Rectal smooth muscle tissue (tissue), 1 donor: ENCODE results near the gene ACSS3.

ENCODE experiments used
- H3K27ac ChIP-seq: one replicate; pipeline ENCODE4 v1.7.0; 2013; ENCODE audit warnings: low read depth, low read length, inconsistent platforms
- H3K27me3 ChIP-seq: one replicate; pipeline ENCODE4 v1.7.0; 2013; ENCODE audit warnings: low read length; ENCODE audit not compliant: control insufficient read depth, insufficient read depth
- H3K36me3 ChIP-seq: one replicate; pipeline ENCODE4 v1.7.0; 2013; ENCODE audit warnings: low read length; ENCODE audit not compliant: control insufficient read depth, insufficient read depth
- H3K4me1 ChIP-seq: one replicate; pipeline ENCODE4 v1.7.0; 2013; ENCODE audit warnings: low read length; ENCODE audit not compliant: control insufficient read depth, insufficient read depth
- H3K4me3 ChIP-seq: one replicate; pipeline ENCODE4 v1.7.0; 2013; ENCODE audit warnings: low read length
- H3K9ac ChIP-seq: one replicate; pipeline ENCODE4 v1.7.0; 2013; ENCODE audit warnings: low read length

The ACSS3 gene

GRCh38 chr12:81255456-81255855 is 177.6 kb downstream of the ACSS3 start:
- Histone ChIP-seq H3K9ac (no peak overlapping the region), H3K36me3 (no peaks in the 10 kb centered on the region), H3K4me3 (no peak overlapping the region), H3K27ac (no peak overlapping the region), H3K27me3 (no peaks in the 10 kb centered on the region), H3K4me1 (no peaks in the 10 kb centered on the region)

- Histone ChIP-seq H3K36me3 (no peaks in the 10 kb centered on the region), H3K27ac (no peak overlapping the region), H3K4me1 (no peaks in the 10 kb centered on the region), H3K27me3 (no peaks in the 10 kb centered on the region), H3K4me3 (no peak overlapping the region), H3K9ac (no peak overlapping the region)
Measured at GRCh38 chr12:81255947-81256346, 178.1 kb downstream of the ACSS3 start.

GRCh38 chr12:81257947-81258551 is 180.2 kb downstream of the ACSS3 start:
- H3K4me1 ChIP-seq = no peaks in the 10 kb centered on the region
- H3K9ac ChIP-seq = no peak overlapping the region
- no peak overlapping the region for H3K27ac ChIP-seq
- H3K36me3 ChIP-seq = no peaks in the 10 kb centered on the region
- H3K4me3 ChIP-seq = no peak overlapping the region
- no peaks in the 10 kb centered on the region for H3K27me3 ChIP-seq

- Histone ChIP-seq H3K4me3 (no peak overlapping the region), H3K27ac (no peak overlapping the region), H3K27me3 (no peaks in the 10 kb centered on the region), H3K36me3 (no peaks in the 10 kb centered on the region), H3K4me1 (no peaks in the 10 kb centered on the region), H3K9ac (no peak overlapping the region)
Measured at GRCh38 chr12:81259360-81259759, 181.5 kb downstream of the ACSS3 start.

GRCh38 chr12:81261508-81262207 is 183.8 kb downstream of the ACSS3 start:
- no peaks in the 10 kb centered on the region for H3K27me3 ChIP-seq
- H3K4me3 ChIP-seq = no peak overlapping the region
- H3K9ac ChIP-seq = no peak overlapping the region
- no peak overlapping the region for H3K27ac ChIP-seq
- no peaks in the 10 kb centered on the region for H3K4me1 ChIP-seq
- no peaks in the 10 kb centered on the region for H3K36me3 ChIP-seq

- Histone ChIP-seq H3K27me3 (no peaks in the 10 kb centered on the region), H3K4me3 (no peak overlapping the region), H3K27ac (no peak overlapping the region), H3K36me3 (no peaks in the 10 kb centered on the region), H3K4me1 (no peaks in the 10 kb centered on the region), H3K9ac (no peak overlapping the region)
Measured at GRCh38 chr12:81263072-81263471, 185.2 kb downstream of the ACSS3 start.

- H3K4me1 ChIP-seq = no peaks in the 10 kb centered on the region
- no peak overlapping the region for H3K27ac ChIP-seq
- H3K4me3 ChIP-seq = no peak overlapping the region
- no peaks in the 10 kb centered on the region for H3K36me3 ChIP-seq
- no peak overlapping the region for H3K9ac ChIP-seq
- no peaks in the 10 kb centered on the region for H3K27me3 ChIP-seq
Measured at GRCh38 chr12:81270385-81270784, 192.5 kb downstream of the ACSS3 start.

GRCh38 chr12:81274637-81275529 is 197.0 kb downstream of the ACSS3 start:
- Histone ChIP-seq H3K36me3 (no peaks in the 10 kb centered on the region), H3K9ac (no peak overlapping the region), H3K4me3 (no peak overlapping the region), H3K4me1 (no peaks in the 10 kb centered on the region), H3K27me3 (no peaks in the 10 kb centered on the region), H3K27ac (no peak overlapping the region)

GRCh38 chr12:81284137-81284536 is 206.3 kb downstream of the ACSS3 start:
- Histone ChIP-seq H3K36me3 (no peaks in the 10 kb centered on the region), H3K4me1 (no peaks in the 10 kb centered on the region), H3K4me3 (no peak overlapping the region), H3K27me3 (no peaks in the 10 kb centered on the region), H3K9ac (no peak overlapping the region), H3K27ac (no peak overlapping the region)

- Histone ChIP-seq H3K27me3 (no peaks in the 10 kb centered on the region), H3K4me3 (no peak overlapping the region), H3K36me3 (no peaks in the 10 kb centered on the region), H3K27ac (no peak overlapping the region), H3K4me1 (no peaks in the 10 kb centered on the region), H3K9ac (no peak overlapping the region)
Measured at GRCh38 chr12:81288651-81289050, 210.8 kb downstream of the ACSS3 start.

- no peak overlapping the region for H3K27ac ChIP-seq
Measured at GRCh38 chr12:81294325-81295190, 216.7 kb downstream of the ACSS3 start.

GRCh38 chr12:81295251-81295650 is 217.4 kb downstream of the ACSS3 start:
- no peak overlapping the region for H3K4me3 ChIP-seq

More at GRCh38 chr12:81294325-81295190, 216.7 kb downstream of the ACSS3 start:
- H3K4me1 ChIP-seq = no peaks in the 10 kb centered on the region
- H3K36me3 ChIP-seq = no peaks in the 10 kb centered on the region
- H3K27me3 ChIP-seq = no peaks in the 10 kb centered on the region
- no peak overlapping the region for H3K9ac ChIP-seq
- H3K4me3 ChIP-seq = no peak overlapping the region

More at GRCh38 chr12:81295251-81295650, 217.4 kb downstream of the ACSS3 start:
- H3K36me3 ChIP-seq = no peaks in the 10 kb centered on the region
- H3K9ac ChIP-seq = no peak overlapping the region
- no peaks in the 10 kb centered on the region for H3K27me3 ChIP-seq
- no peak overlapping the region for H3K27ac ChIP-seq
- H3K4me1 ChIP-seq = no peaks in the 10 kb centered on the region
